DOHH2 (cell line): Measurements from ENCODE around the gene SH2D2A.

Experiments used
- H3F3A ChIP-seq: fragments of 200-600 bp; sonication (generic), shearing (Covaris generic); 2 replicates; pipeline ENCODE4 v1.6.0; 2016; ENCODE audit warnings: antibody characterized with exemption, mild to moderate bottlenecking; ENCODE audit not compliant: control insufficient read depth, insufficient read depth
- H3K27ac ChIP-seq: fragments of 200-600 bp; sonication (generic); 2 replicates; pipeline ENCODE4 v1.5.1; 2014; ENCODE audit warnings: low read depth, mild to moderate bottlenecking, low read length, moderate library complexity
- H3K27me3 ChIP-seq: fragments of 200-600 bp; sonication (generic); 2 replicates; pipeline ENCODE4 v1.6.1; 2014; ENCODE audit warnings: mild to moderate bottlenecking, low read length, mixed read lengths; ENCODE audit not compliant: control insufficient read depth
- H3K36me3 ChIP-seq: fragments of 200-600 bp; sonication (generic); 2 replicates; pipeline ENCODE4 v1.6.1; 2014; ENCODE audit warnings: mild to moderate bottlenecking, low read length, moderate library complexity, mixed read lengths; ENCODE audit not compliant: control insufficient read depth
- H3K4me1 ChIP-seq: fragments of 200-600 bp; sonication (generic); 2 replicates; pipeline ENCODE4 v1.6.1; 2014; ENCODE audit warnings: mild to moderate bottlenecking, low read length, mixed read lengths; ENCODE audit not compliant: control insufficient read depth
- H3K4me2 ChIP-seq: fragments of 200-600 bp; sonication (generic); 2 replicates; pipeline ENCODE4 v1.6.0; 2014; ENCODE audit warnings: mild to moderate bottlenecking, low read length, moderate library complexity
- H3K4me3 ChIP-seq: fragments of 200-600 bp; sonication (generic); 2 replicates; pipeline ENCODE4 v1.5.1; 2014; ENCODE audit warnings: mild to moderate bottlenecking, low read length, mixed read lengths
- H3K79me2 ChIP-seq: fragments of 200-600 bp; sonication (generic); 2 replicates; pipeline ENCODE4 v1.6.1; 2014; ENCODE audit warnings: mild to moderate bottlenecking, low read length, mixed read lengths; ENCODE audit not compliant: control insufficient read depth
- H3K9me2 ChIP-seq: fragments of 200-600 bp; sonication (generic); replicated peaks from 2 replicates; pipeline ENCODE4 v1.6.1; 2014; ENCODE audit warnings: mild to moderate bottlenecking, low read length, mixed read lengths; ENCODE audit not compliant: control insufficient read depth
- H3K9me3 ChIP-seq: fragments of 200-600 bp; sonication (generic); 2 replicates; pipeline ENCODE4 v1.6.1; 2014; ENCODE audit warnings: antibody characterized with exemption, low read length, mixed read lengths; ENCODE audit not compliant: control insufficient read depth, insufficient read depth
- H4K20me1 ChIP-seq: fragments of 200-600 bp; sonication (generic); 2 replicates; pipeline ENCODE4 v1.6.0; 2014; ENCODE audit warnings: low read depth, mild to moderate bottlenecking, antibody characterized with exemption, low read length, moderate library complexity; ENCODE audit not compliant: control insufficient read depth, insufficient read depth
- EZH2phosphoT487 ChIP-seq: fragments of 200-600 bp; sonication (generic); IDR thresholded peaks from 2 replicates; pipeline ENCODE4 v1.6.1; 2017; ENCODE audit warnings: borderline replicate concordance, mild to moderate bottlenecking, antibody characterized with exemption, low read length, moderate library complexity, mixed read lengths
- TF ChIP-seq, protein P1 (sequence below): fragments of 200-600 bp; sonication (generic); IDR thresholded peaks from one replicate; pipeline ENCODE4 v1.5.1; 2014; ENCODE audit warnings: antibody characterized with exemption, mild to moderate bottlenecking, low read depth, low read length; ENCODE audit not compliant: poor library complexity, severe bottlenecking

The SH2D2A gene

DNA sequence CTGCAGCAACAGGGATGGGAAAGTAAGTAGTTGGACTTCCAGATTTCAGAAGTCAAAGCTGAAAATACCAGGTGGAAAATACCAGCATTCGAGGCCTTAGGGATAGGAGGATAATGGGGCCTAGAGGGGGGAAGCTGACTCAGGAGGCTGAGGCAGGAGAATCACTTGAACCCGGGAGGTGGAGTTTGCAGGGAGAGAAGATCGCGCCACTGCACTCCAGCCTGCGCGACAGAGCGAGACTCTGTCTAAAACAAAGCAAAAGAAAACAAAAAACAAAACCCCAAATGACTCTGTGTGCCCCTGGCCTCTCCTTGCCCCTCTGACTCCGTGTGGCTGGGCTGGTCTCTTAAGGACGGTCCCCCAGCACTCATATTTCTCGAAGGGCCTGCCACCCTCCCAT lies 3.4 kb downstream of the SH2D2A start:
- H4K20me1 ChIP-seq: no peaks in the 10 kb centered on the region
- peaks cover 27% of the 10 kb centered on the region for H3K4me1 ChIP-seq
- no peaks in the 10 kb centered on the region for H3K79me2 ChIP-seq
- no peaks in the 10 kb centered on the region for H3K27me3 ChIP-seq
- H3K9me3 ChIP-seq: no peaks in the 10 kb centered on the region
- no peak overlapping the region for H3K27ac ChIP-seq
- no peaks in the 10 kb centered on the region for H3K9me2 ChIP-seq
- H3F3A ChIP-seq: peaks cover 5% of the 10 kb centered on the region
- H3K4me2 ChIP-seq: peak overlapping the region; percentile 49
- peak overlapping the region; percentile 58 for H3K4me3 ChIP-seq
- no peaks in the 10 kb centered on the region for H3K36me3 ChIP-seq
- TF ChIP-seq, protein P1, sequence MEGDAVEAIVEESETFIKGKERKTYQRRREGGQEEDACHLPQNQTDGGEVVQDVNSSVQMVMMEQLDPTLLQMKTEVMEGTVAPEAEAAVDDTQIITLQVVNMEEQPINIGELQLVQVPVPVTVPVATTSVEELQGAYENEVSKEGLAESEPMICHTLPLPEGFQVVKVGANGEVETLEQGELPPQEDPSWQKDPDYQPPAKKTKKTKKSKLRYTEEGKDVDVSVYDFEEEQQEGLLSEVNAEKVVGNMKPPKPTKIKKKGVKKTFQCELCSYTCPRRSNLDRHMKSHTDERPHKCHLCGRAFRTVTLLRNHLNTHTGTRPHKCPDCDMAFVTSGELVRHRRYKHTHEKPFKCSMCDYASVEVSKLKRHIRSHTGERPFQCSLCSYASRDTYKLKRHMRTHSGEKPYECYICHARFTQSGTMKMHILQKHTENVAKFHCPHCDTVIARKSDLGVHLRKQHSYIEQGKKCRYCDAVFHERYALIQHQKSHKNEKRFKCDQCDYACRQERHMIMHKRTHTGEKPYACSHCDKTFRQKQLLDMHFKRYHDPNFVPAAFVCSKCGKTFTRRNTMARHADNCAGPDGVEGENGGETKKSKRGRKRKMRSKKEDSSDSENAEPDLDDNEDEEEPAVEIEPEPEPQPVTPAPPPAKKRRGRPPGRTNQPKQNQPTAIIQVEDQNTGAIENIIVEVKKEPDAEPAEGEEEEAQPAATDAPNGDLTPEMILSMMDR: no peak
- no peak for TF ChIP-seq EZH2phosphoT487

DNA sequence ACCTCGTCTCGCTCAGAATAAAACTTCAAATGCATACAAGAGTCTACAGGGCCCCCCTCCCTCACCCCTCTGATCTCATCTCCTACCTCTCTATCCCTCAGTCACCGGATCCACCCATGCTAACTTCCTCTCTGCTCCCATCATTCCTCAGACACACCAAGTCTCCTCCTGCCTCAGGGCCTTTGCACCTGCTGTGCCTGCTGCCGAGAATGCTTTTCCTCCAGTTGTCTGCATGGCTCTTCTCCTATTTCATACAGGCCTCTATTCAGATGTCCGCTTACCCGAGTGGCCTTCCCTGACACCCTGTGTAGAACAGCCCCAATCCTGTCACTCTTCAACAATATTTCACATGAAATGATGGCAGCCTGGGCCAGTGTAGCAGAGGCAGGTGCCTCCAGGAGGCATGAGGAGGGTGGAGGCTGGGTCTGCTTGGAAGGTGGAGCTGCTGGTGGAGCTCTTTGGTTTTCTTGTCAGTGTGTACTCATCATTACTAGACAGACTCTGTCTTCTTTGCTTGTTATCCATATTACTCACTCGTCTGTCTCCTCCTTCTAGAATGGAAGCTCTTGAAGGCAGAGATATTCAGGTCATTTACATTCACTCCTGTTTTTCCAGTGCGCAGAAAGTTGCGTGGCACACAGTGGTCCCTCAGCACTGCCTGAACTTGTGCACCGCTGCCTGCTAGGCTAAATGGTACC lies 4.2 kb downstream of the SH2D2A start:
- H3K9me3 ChIP-seq: no peaks in the 10 kb centered on the region
- no peak overlapping the region for H3K4me2 ChIP-seq
- H3K4me1 ChIP-seq: peaks cover 27% of the 10 kb centered on the region
- no peak overlapping the region for H3K27ac ChIP-seq
- H3K4me3 ChIP-seq: no peak overlapping the region
- H3F3A ChIP-seq: no peaks in the 10 kb centered on the region
- H4K20me1 ChIP-seq: no peaks in the 10 kb centered on the region
- H3K36me3 ChIP-seq: no peaks in the 10 kb centered on the region
- no peaks in the 10 kb centered on the region for H3K79me2 ChIP-seq
- no peaks in the 10 kb centered on the region for H3K27me3 ChIP-seq
- TF ChIP-seq EZH2phosphoT487: no peak
- TF ChIP-seq, protein P1: no peak
- H3K9me2 ChIP-seq: no peaks in the 10 kb centered on the region

- Histone ChIP-seq H3F3A (no peaks in the 10 kb centered on the region), H3K4me3 (no peak overlapping the region), H4K20me1 (no peaks in the 10 kb centered on the region), H3K36me3 (no peaks in the 10 kb centered on the region), H3K9me3 (no peaks in the 10 kb centered on the region), H3K27ac (no peak overlapping the region), H3K79me2 (no peaks in the 10 kb centered on the region), H3K27me3 (no peaks in the 10 kb centered on the region), H3K4me1 (peaks cover 16% of the 10 kb centered on the region), H3K9me2 (no peaks in the 10 kb centered on the region), H3K4me2 (no peak overlapping the region)
- no peak for TF ChIP-seq EZH2phosphoT487
- TF ChIP-seq, protein P1: no peak
Observed at GRCh38 chr1:156811168-156811567, 5.5 kb downstream of the SH2D2A start.
